NOMO-1 (cell line): ENCODE results near the gene SORT1.
"Not testable (repeated sequence)": the region's sequence is repeated elsewhere in the genome, so short reads cannot be mapped to it uniquely, and the experiment has no call there.

ENCODE experiments used
- DNase-seq, 2 experiments: peaks; one replicate each; lab custom pipeline; 2025; ENCODE audit not compliant: unreplicated experiment in 2 of 2; lab: John Stamatoyannopoulos, UW

SORT1 gene

GRCh38 chr1:109301874-109302273, 95.8 kb downstream of the SORT1 start:
- no peak for DNase-seq

GRCh38 chr1:109300650-109301151, 97.0 kb downstream of the SORT1 start:
- no peak for DNase-seq

- no peak for DNase-seq
Measured at GRCh38 chr1:109299558-109300343, 98.0 kb downstream of the SORT1 start.

DNA sequence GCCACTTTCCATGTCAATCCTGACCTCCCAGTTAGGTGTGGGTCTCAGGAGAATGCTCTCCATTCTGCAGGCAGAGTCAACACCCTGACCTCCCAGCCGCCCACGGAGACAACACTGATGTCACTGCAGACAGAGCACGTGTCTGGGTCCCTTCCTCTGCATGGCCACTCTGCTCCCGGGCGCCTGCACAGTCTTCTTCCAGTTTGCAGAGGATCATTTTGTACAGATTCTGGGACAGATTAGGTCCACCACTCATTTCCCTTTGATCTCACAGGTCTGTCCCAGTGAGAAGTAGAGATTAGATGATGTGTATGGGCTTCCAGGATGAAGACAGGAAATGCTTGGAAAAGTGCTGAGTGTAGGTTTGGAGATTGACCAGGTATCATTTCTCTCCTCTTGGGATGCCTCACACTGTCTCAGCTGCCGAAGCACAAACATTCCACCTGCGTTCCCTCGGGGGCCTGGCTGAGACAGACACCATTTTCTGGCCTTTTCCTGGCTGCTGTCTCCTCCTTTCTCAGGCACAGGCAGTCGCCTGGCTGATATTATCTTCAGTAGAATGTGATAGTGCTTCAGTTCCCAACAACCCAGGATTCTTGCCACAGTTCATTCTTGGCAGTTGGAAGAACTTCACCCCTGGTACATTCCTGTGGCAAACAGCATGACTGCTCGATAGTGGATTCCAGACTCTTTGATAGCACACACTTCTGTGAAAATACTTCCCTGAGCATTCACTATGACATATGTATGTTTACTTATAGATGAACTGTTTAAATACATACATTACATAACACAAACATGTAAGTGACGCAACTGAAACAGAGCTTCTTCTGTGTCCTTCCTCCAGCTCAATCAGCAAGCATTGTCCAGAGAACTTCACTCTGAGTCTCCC, 98.8 kb downstream of the SORT1 start:
- no peak for DNase-seq

DNA sequence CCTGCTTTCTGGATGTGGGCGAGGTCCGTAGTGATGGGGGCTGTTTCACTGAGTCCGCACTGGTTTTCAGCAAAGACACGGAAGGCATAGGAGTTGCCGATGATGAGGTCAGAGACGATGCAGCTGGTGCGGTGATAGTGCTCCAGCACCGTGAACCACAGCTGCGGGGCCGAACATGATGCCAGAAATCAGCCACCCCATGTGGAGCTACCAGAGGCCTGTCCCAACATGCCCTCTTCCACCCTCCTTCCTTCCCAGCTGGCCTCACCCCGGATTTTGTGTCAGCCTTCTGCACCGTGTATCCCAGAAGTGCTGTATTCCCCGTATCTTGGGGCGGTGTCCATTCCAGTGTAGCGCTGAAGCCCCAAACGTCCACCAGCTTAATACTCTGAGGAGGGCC, 100.9 kb downstream of the SORT1 start:
- DNase-seq: no peak

DNA sequence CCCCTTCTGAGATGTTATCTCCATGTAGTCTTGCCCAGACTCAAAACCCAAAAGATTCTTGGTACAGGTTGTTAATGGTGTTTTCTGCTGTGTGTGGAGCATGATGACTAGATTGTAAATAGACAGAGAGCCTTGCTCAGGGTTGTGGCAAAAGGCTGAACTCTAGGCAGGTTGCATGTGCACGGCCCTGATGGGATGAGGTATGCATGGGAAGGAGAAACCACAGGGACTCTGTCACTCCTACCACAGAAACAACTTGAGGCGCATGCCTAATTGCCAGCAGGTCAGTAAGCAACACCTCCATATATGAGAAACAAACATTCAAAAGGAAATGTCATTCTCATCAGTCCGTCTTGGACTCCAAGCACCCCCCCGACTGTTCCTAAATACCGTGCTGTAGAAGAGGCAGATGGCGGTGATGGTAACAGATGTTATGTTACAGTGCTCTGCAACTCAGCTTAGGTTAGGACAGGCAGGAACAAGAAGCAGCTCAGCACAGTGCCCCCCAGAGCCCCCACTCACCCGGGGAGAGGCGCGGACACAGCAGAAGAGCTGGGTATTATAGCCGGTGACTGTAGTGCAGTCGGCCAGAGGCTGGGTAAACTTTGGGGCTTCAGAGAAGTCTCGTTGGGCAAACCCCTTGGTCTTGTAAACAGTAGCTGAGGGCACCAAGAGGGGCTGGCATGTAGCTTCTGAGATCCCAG, 101.9 kb downstream of the SORT1 start:
- DNase-seq: no peak

GRCh38 chr1:109294481-109294880, 103.2 kb downstream of the SORT1 start:
- peak; percentile 46 to 77 for DNase-seq

DNA sequence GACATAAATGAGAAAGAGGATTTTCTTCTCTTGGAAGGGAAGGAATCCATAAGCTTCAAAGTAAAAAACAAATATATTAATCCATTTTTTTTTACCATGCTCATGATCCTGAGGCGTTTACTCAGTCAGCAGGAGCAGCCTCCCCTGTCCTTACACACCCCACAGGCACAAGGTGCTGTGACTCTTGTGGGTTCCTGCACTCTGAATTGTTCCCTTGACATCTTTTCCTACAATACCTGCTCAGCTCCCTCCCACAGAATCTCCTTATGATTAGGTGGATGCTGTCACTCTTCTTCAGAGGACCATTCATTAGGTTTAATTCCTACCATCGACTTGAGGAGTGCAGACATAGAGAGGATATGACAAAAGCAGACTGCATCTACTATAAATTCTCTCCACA, 104.7 kb downstream of the SORT1 start:
- no peak for DNase-seq

DNA sequence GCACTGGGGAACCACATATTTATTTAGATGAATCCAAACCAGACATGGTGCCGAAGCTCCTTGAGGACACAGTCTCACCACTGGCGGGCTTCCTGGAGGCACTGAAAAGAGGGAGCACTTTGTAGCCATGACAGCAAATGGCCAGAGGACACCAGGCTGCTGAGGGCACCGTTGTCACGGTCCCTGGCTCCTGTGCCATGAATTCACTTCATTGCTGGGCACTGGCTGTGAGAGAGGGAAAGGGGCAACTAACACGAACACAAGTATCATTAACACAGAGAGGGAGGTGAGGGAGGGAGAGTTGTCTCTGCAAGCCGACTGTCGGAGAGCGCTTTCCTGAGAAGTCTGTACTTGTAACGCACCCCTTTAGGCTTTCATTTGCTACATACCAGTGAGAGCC, 105.4 kb downstream of the SORT1 start:
- DNase-seq: no peak

GRCh38 chr1:109290998-109291397, 106.7 kb downstream of the SORT1 start:
- peak; percentile 69 to 91 for DNase-seq

DNA sequence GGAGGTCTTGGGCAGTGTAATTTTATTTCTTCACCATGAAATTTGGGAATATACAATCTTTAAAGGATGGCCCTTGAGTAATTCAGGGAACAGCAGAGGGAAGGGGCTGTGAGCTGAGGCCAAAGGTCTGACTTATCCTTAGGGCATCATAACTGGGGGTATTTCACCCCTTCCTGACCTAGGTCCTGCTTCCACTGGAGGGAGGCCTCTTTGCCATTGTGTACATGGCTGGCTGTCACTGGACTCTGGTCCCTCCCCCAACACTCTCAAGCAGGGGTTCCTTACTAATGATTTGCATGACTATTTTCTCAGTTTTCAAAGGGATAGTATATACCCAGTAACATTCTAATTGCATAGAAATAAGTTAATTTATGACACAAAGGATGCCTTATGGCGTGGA, 107.6 kb downstream of the SORT1 start:
- no peak for DNase-seq

DNA sequence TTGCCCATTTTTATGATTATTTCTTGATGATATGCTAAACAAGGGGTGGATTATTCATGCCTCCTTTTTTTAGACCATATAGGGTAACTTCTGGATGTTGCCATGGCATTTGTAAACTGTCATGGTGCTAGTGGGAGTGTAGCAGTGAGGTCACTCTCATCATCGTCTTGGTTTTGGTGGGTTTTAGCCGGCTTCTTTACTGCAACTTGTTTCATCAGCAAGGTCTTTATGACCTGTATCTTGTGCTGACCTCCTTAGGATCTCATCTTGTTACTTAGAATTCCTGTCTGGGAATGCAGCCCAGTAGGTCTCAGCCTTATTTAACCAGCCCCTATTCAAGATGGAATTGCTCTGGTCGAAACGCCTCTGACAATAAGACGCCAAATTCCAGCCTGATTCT, 111.0 kb downstream of the SORT1 start:
- DNase-seq: not testable (repeated sequence)

DNA sequence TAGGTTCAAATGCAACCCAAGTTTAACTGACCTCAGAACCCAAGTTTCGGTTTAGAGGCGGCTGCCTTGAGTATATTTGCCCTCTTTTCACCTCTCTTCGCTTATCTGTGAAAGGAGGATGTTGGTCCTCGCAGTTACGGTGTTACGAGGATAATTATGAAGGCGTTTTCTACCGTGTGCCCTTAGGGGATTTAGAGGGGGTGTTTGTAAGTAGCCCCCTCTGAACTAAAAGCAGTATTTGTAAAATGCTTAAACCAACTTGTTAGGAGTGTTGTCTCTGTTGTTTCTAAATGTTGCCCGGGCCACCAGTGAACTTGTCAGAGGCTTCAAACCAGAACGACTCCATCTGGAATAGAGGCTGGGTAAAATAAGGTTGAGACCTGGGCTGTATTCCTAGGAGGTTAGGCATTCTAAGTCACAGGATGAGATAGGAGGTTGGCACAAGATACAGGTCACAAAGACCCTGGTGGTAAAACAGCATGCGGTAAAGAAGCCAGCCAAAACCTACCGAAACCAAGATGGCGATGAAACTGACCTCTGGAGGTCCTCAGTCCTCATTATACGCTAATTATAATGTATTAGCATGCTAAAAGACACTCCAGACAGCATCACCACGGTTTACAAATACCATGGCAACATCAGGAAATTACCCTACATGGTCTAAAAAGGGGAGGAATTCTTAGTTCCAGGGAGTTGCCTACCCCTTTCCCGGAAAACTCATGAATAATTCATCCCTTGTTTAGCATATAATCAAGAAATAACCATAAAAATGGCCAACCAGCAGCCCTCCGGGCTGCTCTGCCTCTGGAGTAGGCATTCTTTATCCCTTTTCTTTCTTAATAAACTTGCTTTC, 113.7 kb downstream of the SORT1 start:
- no peak for DNase-seq

DNA sequence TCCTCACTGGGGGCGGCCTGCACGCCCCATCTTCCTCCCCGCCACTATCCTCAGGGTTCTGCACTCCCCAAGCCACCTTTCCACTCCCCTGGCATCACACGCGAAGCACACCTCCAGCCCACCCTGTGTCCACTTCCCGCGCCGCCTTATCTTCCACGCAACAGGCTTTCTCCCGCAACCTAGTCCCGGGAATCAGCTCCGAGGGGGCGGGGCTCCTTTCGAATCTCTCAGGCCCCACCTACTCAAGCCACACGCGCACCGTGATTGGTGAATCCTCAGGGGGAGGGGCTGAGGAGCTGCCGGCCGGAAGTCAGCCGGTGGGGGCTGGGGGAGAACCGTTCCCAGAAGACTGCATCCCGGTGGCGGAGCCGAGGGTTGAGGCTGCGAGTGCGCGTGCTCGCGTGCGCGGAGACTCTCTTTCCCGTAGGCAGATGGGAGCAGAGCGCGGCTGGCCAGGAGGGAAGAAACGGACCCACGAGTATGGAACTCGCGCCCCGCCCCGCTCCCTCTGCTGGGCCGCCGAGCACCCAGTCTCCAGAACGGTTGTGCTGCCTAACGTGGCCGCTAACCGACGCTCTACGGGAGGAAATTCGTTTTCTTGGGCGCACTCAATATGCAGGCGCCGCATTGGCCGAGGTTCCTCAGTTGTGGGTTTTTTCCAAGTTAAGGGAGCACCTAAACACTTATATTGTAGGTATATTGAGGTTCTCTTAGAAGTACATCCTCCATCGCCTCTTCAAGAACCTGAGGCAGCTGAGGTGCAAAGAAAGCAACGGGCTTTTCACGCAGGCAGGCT, 114.6 kb downstream of the SORT1 start, which contains the start of gene PSRC1:
Gene PSRC1, minus strand, starts transcription at position 194 of the 796 bp plus-strand sequence.
- peak; percentile 85 to 89 for DNase-seq

DNA sequence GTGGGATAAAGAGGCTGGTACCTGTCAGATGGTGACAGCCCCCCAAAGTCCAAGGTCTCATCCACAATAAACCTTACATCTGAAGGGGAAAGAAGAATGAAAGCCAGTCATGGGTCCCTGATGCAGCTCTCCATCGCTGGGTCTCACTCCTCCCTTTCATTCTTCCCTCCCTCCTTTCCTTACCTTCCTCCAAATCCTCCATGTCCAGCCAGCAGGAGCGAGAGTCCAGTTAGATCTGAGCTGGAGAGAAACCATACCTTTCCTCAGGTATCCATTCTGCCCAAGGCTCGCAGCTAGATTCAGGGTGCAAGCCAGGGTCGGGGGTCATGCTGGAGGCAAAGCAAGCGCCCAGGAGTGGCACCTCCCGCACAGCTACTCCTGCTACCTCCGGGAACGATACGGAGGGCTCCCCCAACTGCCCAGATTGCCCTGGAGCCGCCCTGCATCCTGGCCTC, 115.2 kb downstream of the SORT1 start:
- DNase-seq: no peak

DNA sequence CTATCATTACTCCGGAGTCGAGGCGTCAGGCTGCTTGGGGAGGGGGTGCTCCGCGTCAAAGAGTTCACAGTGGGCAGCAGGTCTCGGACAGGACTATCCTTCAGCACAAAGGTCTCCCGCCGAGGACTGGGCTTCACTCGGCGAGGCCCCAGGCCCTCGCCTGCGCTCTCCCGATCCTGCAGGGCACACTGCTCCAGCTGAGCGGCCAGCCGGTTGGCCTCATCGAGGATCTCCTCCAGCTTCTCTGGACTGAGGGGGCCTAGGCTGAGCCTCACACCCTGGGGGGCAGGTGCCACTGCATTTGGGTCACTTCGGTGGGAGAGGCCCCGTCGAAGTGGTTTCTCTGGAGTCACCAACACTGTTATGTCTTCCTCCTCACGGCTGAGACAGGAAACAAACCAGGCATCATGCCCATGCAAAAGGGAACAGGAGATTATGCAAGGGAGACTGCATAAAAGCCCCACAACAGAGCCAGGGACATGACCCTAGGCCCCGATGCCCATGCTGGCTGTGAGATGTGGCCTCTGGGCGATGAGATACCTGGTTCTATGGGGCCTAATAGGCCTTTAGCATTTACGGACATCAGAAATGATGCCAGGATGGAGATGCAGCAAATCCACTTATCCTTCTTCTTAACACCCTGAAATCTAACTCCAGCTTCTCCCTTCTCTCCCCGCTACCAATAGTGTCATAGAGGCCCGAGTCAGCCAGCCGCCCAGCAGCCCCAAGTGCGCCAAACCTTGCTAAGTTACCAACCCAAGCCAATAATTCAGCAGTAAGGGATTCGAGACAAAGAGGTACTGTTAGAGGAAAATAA, 115.8 kb downstream of the SORT1 start:
- DNase-seq: peak; percentile 28 to 56

DNA sequence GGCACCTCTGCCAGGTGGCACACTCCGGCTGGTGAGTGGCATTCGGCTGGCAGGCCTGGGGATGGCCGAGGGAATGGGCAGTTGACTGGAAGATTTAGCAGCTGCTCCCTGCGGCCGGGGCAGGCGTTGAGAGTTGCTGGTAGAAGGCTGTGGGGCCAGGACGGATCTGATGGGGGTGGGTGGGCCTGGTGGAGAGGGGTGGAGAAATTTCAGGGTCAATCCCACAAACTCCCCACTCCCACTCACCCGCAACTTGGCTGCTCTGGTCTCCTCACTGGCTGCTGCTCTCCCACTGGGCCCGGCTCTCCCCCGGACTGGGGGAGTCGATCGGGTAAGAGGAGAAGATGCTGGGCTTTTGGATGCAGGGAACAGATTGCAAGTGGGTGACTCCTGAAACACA, 116.9 kb downstream of the SORT1 start:
- DNase-seq: no peak

DNA sequence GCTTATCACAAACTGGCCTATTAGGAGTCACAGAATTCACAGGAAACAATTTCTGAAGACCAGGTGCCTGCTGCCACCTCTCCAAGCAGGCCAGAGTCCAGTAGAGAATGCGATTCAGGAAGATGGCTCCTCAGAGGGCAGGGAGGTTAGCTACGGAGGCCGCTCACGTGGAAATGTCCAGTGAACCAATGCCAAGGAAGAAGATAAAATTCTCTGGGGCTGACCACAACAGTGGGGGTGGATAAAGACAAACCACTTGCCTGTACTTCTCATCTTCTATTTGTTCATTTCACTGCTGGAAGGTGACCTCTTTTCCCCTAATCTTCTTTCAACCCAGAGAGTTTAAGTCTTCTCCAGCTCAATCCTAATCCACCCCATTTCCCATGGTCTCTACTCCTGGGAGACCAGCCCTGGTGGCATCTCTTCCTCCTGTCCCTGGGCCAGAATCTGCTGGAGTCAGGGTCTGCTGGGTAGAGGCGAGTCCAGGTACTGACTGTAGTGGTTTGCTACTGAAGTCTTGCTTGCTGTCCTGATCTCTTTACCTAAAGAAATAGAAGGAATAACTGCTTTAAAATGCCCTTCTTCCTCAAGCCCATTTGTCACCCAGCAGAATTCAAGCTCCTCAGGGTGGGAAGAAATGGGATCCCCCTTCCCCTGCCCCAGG, 118.0 kb downstream of the SORT1 start:
- no peak for DNase-seq
